Loucy (cell line): ENCODE results near the gene CD46.

ENCODE experiments used
- H2AFZ ChIP-seq: fragments of 200-600 bp; sonication (generic); 2 replicates; pipeline ENCODE4 v1.6.0; 2016; ENCODE audit warnings: antibody characterized with exemption, mild to moderate bottlenecking, low read length, moderate library complexity
- H3F3A ChIP-seq: fragments of 200-600 bp; 2 replicates; pipeline ENCODE4 v1.6.0; 2016; ENCODE audit warnings: antibody characterized with exemption, low read depth, mild to moderate bottlenecking
- H3K27me3 ChIP-seq: fragments of 200-600 bp; sonication (generic); 2 replicates; pipeline ENCODE4 v1.6.1; 2014; ENCODE audit warnings: low read length, mild to moderate bottlenecking; ENCODE audit not compliant: insufficient read depth, poor library complexity, severe bottlenecking
- H3K36me3 ChIP-seq: fragments of 200-600 bp; sonication (generic); 2 replicates; pipeline ENCODE4 v1.6.1; 2016; ENCODE audit warnings: low read length; ENCODE audit not compliant: insufficient read depth
- H3K4me1 ChIP-seq: fragments of 200-600 bp; sonication (generic); 2 replicates; pipeline ENCODE4 v1.5.1; 2014; ENCODE audit warnings: low read length, mild to moderate bottlenecking; ENCODE audit not compliant: insufficient read depth, poor library complexity, severe bottlenecking
- H3K4me2 ChIP-seq: fragments of 200-600 bp; sonication (generic); 2 replicates; pipeline ENCODE4 v1.6.0; 2014; ENCODE audit warnings: antibody characterized with exemption, low read length, low read depth, mild to moderate bottlenecking; ENCODE audit not compliant: poor library complexity, severe bottlenecking
- H3K4me3 ChIP-seq: fragments of 200-600 bp; sonication (generic); 2 replicates; pipeline ENCODE4 v1.5.1; 2014; ENCODE audit warnings: low read length, mild to moderate bottlenecking, mixed read lengths; ENCODE audit not compliant: poor library complexity, severe bottlenecking
- H3K79me2 ChIP-seq: fragments of 200-600 bp; sonication (generic); 2 replicates; pipeline ENCODE4 v1.6.1; 2014; ENCODE audit warnings: low read length; ENCODE audit not compliant: insufficient read depth
- H3K9ac ChIP-seq: fragments of 200-600 bp; sonication (generic); 2 replicates; pipeline ENCODE4 v1.6.0; 2014; ENCODE audit warnings: mild to moderate bottlenecking, low read depth, low read length, moderate library complexity; ENCODE audit not compliant: poor library complexity, severe bottlenecking
- H3K9me2 ChIP-seq: fragments of 200-600 bp; sonication (generic); replicated peaks from 2 replicates; pipeline ENCODE4 v1.6.1; 2016; ENCODE audit warnings: low read depth, low read length, mixed read lengths
- H3K9me3 ChIP-seq: fragments of 200-600 bp; sonication (generic); 2 replicates; pipeline ENCODE4 v1.6.1; 2014; ENCODE audit warnings: mild to moderate bottlenecking, antibody characterized with exemption, low read length, low read depth; ENCODE audit not compliant: insufficient read depth
- H4K20me1 ChIP-seq: fragments of 200-600 bp; sonication (generic); 2 replicates; pipeline ENCODE4 v1.6.0; 2014; ENCODE audit warnings: antibody characterized with exemption, low read length, mild to moderate bottlenecking; ENCODE audit not compliant: insufficient read depth, poor library complexity, severe bottlenecking
- CTCF ChIP-seq: fragments of 200-600 bp; sonication (generic); conservative IDR thresholded peaks from 2 replicates; pipeline ENCODE4 v1.5.1; 2014; ENCODE audit warnings: mild to moderate bottlenecking, antibody characterized with exemption, low read length
- EZH2phosphoT487 ChIP-seq: fragments of 200-600 bp; IDR thresholded peaks from 2 replicates; pipeline ENCODE4 v1.6.1; 2018; ENCODE audit warnings: antibody characterized with exemption, mild to moderate bottlenecking, moderate library complexity, borderline replicate concordance

Gene CD46

GRCh38 chr1:207752456-207752998 lies 673 bp downstream of the CD46 start:
- Histone ChIP-seq H3F3A (no peaks in the 10 kb centered on the region), H3K9me3 (no peaks in the 10 kb centered on the region), H3K4me3 (peak overlapping the region; percentile 92), H3K36me3 (peaks cover 8% of the 10 kb centered on the region), H3K27me3 (peaks cover 5% of the 10 kb centered on the region), H3K9ac (peak overlapping the region; percentile 86), H3K4me2 (peak overlapping the region; percentile 90), H4K20me1 (peaks cover 55% of the 10 kb centered on the region), H3K4me1 (peaks cover 71% of the 10 kb centered on the region), H3K79me2 (peaks cover 70% of the 10 kb centered on the region), H2AFZ (peak overlapping the region; percentile 93), H3K9me2 (no peaks in the 10 kb centered on the region)
- TF ChIP-seq EZH2phosphoT487 (no peak), CTCF (no peak)

GRCh38 chr1:207753611-207754010 lies 1.8 kb downstream of the CD46 start:
- Histone ChIP-seq H3K4me2 (peak overlapping the region; percentile 90), H4K20me1 (peaks cover 63% of the 10 kb centered on the region), H3K4me3 (peak overlapping the region; percentile 92), H3K9me2 (no peaks in the 10 kb centered on the region), H3K27me3 (peaks cover 5% of the 10 kb centered on the region), H3F3A (no peaks in the 10 kb centered on the region), H2AFZ (no peak overlapping the region), H3K4me1 (peaks cover 70% of the 10 kb centered on the region), H3K79me2 (peaks cover 78% of the 10 kb centered on the region), H3K9me3 (no peaks in the 10 kb centered on the region), H3K9ac (peak overlapping the region; percentile 86), H3K36me3 (peaks cover 19% of the 10 kb centered on the region)
- TF ChIP-seq CTCF (no peak), EZH2phosphoT487 (no peak)

- H3K27me3 ChIP-seq: peaks cover 5% of the 10 kb centered on the region
- peaks cover 66% of the 10 kb centered on the region for H3K4me1 ChIP-seq
- peak overlapping the region; percentile 86 for H3K9ac ChIP-seq
- TF ChIP-seq CTCF (no peak), EZH2phosphoT487 (no peak)
- H3K9me2 ChIP-seq: no peaks in the 10 kb centered on the region
- peak overlapping the region; percentile 92 for H3K4me3 ChIP-seq
- no peak overlapping the region for H2AFZ ChIP-seq
- peaks cover 23% of the 10 kb centered on the region for H3K36me3 ChIP-seq
- peak overlapping the region; percentile 90 for H3K4me2 ChIP-seq
- peaks cover 63% of the 10 kb centered on the region for H4K20me1 ChIP-seq
- H3K79me2 ChIP-seq: peaks cover 78% of the 10 kb centered on the region
- H3F3A ChIP-seq: no peaks in the 10 kb centered on the region
- no peaks in the 10 kb centered on the region for H3K9me3 ChIP-seq
Measured at GRCh38 chr1:207754011-207754410, 2.2 kb downstream of the CD46 start.
